H9 (cell line): ENCODE results near the gene FAM170B. TPM values are rescaled to one million over a fixed set of nuclear protein-coding genes. Genes with fewer than 3 reads are reported as not detected.

Experiments used
- DNase-seq: peaks from one replicate; pipeline ENCODE4 v3.0.0-alpha.2; 2017
- H2AFZ ChIP-seq: one replicate; pipeline ENCODE4 v1.6.1; 2013; ENCODE audit warnings: mild to moderate bottlenecking, low read length, control low read depth, moderate library complexity
- H2AK5ac ChIP-seq: 2 replicates; pipeline ENCODE4 v1.6.1; 2013; ENCODE audit warnings: low read length, control low read depth, mixed read lengths; ENCODE audit not compliant: insufficient read length
- H2BK120ac ChIP-seq: one replicate; pipeline ENCODE4 v1.6.1; 2013; ENCODE audit warnings: low read depth, mild to moderate bottlenecking, low read length, control low read depth, inconsistent platforms; ENCODE audit not compliant: poor library complexity, severe bottlenecking
- H2BK12ac ChIP-seq: 2 replicates; pipeline ENCODE4 v1.6.1; 2013; ENCODE audit warnings: low read length, control low read depth, mixed read lengths, low read depth; ENCODE audit not compliant: insufficient read length
- H2BK15ac ChIP-seq: 2 replicates; pipeline ENCODE4 v1.6.1; 2013; ENCODE audit warnings: low read depth, low read length, control low read depth
- H2BK20ac ChIP-seq: one replicate; pipeline ENCODE4 v1.6.1; 2013; ENCODE audit warnings: low read depth, mild to moderate bottlenecking, low read length, control low read depth, inconsistent platforms; ENCODE audit not compliant: poor library complexity, severe bottlenecking
- H2BK5ac ChIP-seq: 2 replicates; pipeline ENCODE4 v1.6.1; 2013; ENCODE audit warnings: low read length, control low read depth, mixed read lengths; ENCODE audit not compliant: insufficient read length
- H3K14ac ChIP-seq: 2 replicates; pipeline ENCODE4 v1.6.1; 2013; ENCODE audit warnings: low read length, control low read depth; ENCODE audit not compliant: insufficient read depth
- H3K18ac ChIP-seq: 2 replicates; pipeline ENCODE4 v1.6.1; 2013; ENCODE audit warnings: low read depth, mild to moderate bottlenecking, mixed read lengths, low read length, control low read depth; ENCODE audit not compliant: insufficient read length
- H3K23ac ChIP-seq: 2 replicates; pipeline ENCODE4 v1.6.1; 2013; ENCODE audit warnings: low read length, control low read depth, mixed read lengths, low read depth; ENCODE audit not compliant: insufficient read length
- H3K23me2 ChIP-seq: 2 replicates; pipeline ENCODE4 v1.6.1; 2013; ENCODE audit warnings: low read depth, mild to moderate bottlenecking, mixed read lengths, low read length, control low read depth; ENCODE audit not compliant: insufficient read length, poor library complexity, severe bottlenecking
- H3K27ac ChIP-seq: 2 replicates; pipeline ENCODE4 v1.5.1; 2013; ENCODE audit warnings: low read length, control low read depth, mixed read lengths, low read depth; ENCODE audit not compliant: insufficient read length
- H3K27me3 ChIP-seq: 2 replicates; pipeline ENCODE4 v1.6.1; 2013; ENCODE audit warnings: low read length, control low read depth, inconsistent platforms; ENCODE audit not compliant: insufficient read depth
- H3K4ac ChIP-seq: 2 replicates; pipeline ENCODE4 v1.6.1; 2013; ENCODE audit warnings: low read depth, mild to moderate bottlenecking, control low read depth, inconsistent platforms, low read length, moderate library complexity
- H3K4me1 ChIP-seq: 2 replicates; pipeline ENCODE4 v1.6.1; 2013; ENCODE audit warnings: low read length, control low read depth, inconsistent platforms; ENCODE audit not compliant: insufficient read depth
- H3K4me2 ChIP-seq: 2 replicates; pipeline ENCODE4 v1.6.1; 2013; ENCODE audit warnings: low read length, control low read depth, mixed read lengths; ENCODE audit not compliant: insufficient read length, insufficient read depth
- H3K56ac ChIP-seq: 2 replicates; pipeline ENCODE4 v1.6.1; 2013; ENCODE audit warnings: low read depth, mild to moderate bottlenecking, mixed read lengths, low read length, control low read depth; ENCODE audit not compliant: insufficient read length
- H3K79me1 ChIP-seq: 2 replicates; pipeline ENCODE4 v1.6.1; 2013; ENCODE audit warnings: low read depth, mild to moderate bottlenecking, moderate library complexity, low read length, control low read depth, inconsistent platforms; ENCODE audit not compliant: insufficient read depth, poor library complexity, severe bottlenecking
- H3K79me2 ChIP-seq: 2 replicates; pipeline ENCODE4 v1.6.1; 2013; ENCODE audit warnings: low read length, control low read depth, inconsistent platforms; ENCODE audit not compliant: insufficient read depth
- H3K9ac ChIP-seq: 2 replicates; pipeline ENCODE4 v1.6.1; 2013; ENCODE audit warnings: low read length, control low read depth, mixed read lengths; ENCODE audit not compliant: insufficient read length; ENCODE audit errors: extremely low read depth
- H3K9me3 ChIP-seq: one replicate; pipeline ENCODE4 v1.6.1; 2013; ENCODE audit warnings: low read depth, low read length, inconsistent platforms; ENCODE audit not compliant: control insufficient read depth
- H3T11ph ChIP-seq: one replicate; pipeline ENCODE4 v1.6.1; 2013; ENCODE audit warnings: mild to moderate bottlenecking, low read length, control low read depth, inconsistent platforms
- H4K20me1 ChIP-seq: one replicate; pipeline ENCODE4 v1.6.1; 2013; ENCODE audit not compliant: control insufficient read depth, insufficient read length, insufficient read depth
- H4K5ac ChIP-seq: 2 replicates; pipeline ENCODE4 v1.6.1; 2013; ENCODE audit warnings: low read depth, mild to moderate bottlenecking, mixed read lengths, low read length, control low read depth; ENCODE audit not compliant: insufficient read length
- H4K8ac ChIP-seq: replicated peaks from 2 replicates; pipeline ENCODE4 v1.6.1; 2013; ENCODE audit warnings: low read length, control low read depth, mixed read lengths, low read depth; ENCODE audit not compliant: insufficient read length
- H4K91ac ChIP-seq: 2 replicates; pipeline ENCODE4 v1.6.1; 2013; ENCODE audit warnings: low read depth, mild to moderate bottlenecking, moderate library complexity, mixed read lengths, low read length, control low read depth; ENCODE audit not compliant: insufficient read length
- H3K27ac Mint-ChIP-seq, 3 experiments: 2 replicates in 2 of 3; 3 replicates in 1 of 3; pipeline ENCODE4 v1.8.0; 2020 to 2021; ENCODE audit warnings: mixed read lengths in 3 of 3, mild to moderate bottlenecking in 1 of 3, moderate library complexity in 1 of 3
- H3K27me3 Mint-ChIP-seq: 2 replicates; pipeline ENCODE4 v1.8.0; 2021; ENCODE audit warnings: low read depth, mild to moderate bottlenecking, moderate library complexity, mixed read lengths
- H3K36me3 Mint-ChIP-seq, 3 experiments: 2 replicates in 2 of 3; 3 replicates in 1 of 3; pipeline ENCODE4 v1.8.0; 2020 to 2021; ENCODE audit warnings: low read depth in 3 of 3, mixed read lengths in 3 of 3; ENCODE audit not compliant: insufficient read depth in 1 of 3
- H3K4me1 Mint-ChIP-seq, 2 experiments: 2 replicates each; pipeline ENCODE4 v1.8.0; 2020; ENCODE audit warnings: mixed read lengths in 2 of 2
- H3K4me3 Mint-ChIP-seq, 2 experiments: 2 replicates in 1 of 2; 3 replicates in 1 of 2; pipeline ENCODE4 v1.8.0; 2020 to 2021; ENCODE audit warnings: mild to moderate bottlenecking in 2 of 2, mixed read lengths in 2 of 2, moderate library complexity in 1 of 2
- H3K9me3 Mint-ChIP-seq, 2 experiments: 2 replicates in 1 of 2; 3 replicates in 1 of 2; pipeline ENCODE4 v1.8.0; 2020; ENCODE audit warnings: mild to moderate bottlenecking in 2 of 2, mixed read lengths in 2 of 2, moderate library complexity in 1 of 2
- CTCF ChIP-seq: fragments of 200-600 bp; sonication (generic); conservative IDR thresholded peaks from 3 replicates; pipeline ENCODE4 v1.8.0; 2021; ENCODE audit warnings: antibody characterized with exemption, mild to moderate bottlenecking
- WGBS: extraction: QIAGEN DNeasy Blood & Tissue Kit; methylation state at CpG from one replicate; pipeline ENCODE4 v1.1.7; 2013; ENCODE audit warnings: missing lambda C conversion rate, low lambda C conversion rate, mixed read lengths; ENCODE audit not compliant: insufficient read length; ENCODE audit errors: extremely low coverage; 5-methylcytosine and 5-hydroxymethylcytosine counted together
- total RNA-seq: library from RNA; stranded (reverse); gene quantifications from 2 replicates; pipeline ENCODE4 v1.2.1, GENCODE V29; 2021

The FAM170B gene
- total RNA-seq, 1 experiment from 2014 or later: not detected

GRCh38 chr10:49082766-49083165, 51.1 kb downstream of the FAM170B start:
- no peaks in the 10 kb centered on the region; the same call in 1 of the 2 replicates for H3K27me3 ChIP-seq
- H2BK15ac ChIP-seq: no peak overlapping the region
- no peaks in the 10 kb centered on the region for H3K79me1 ChIP-seq
- no peak overlapping the region for H2BK20ac ChIP-seq
- no peaks in the 10 kb centered on the region for H3K9me3 ChIP-seq
- H3K23ac ChIP-seq: no peak overlapping the region
- WGBS: no CpG with 5 or more reads among the region's 2 CpGs
- H3K23me2 ChIP-seq: no peaks in the 10 kb centered on the region
- no peaks in the 10 kb centered on the region for H4K20me1 ChIP-seq
- H3T11ph ChIP-seq: no peak overlapping the region
- H3K27ac ChIP-seq: no peak overlapping the region
- no peak overlapping the region for H3K18ac ChIP-seq
- no peak overlapping the region for H2BK120ac ChIP-seq
- H2BK12ac ChIP-seq: no peak overlapping the region
- H3K27me3 Mint-ChIP-seq: peaks cover 19% of the 10 kb centered on the region
- H3K4me2 ChIP-seq: no peak overlapping the region
- no peak overlapping the region for H2BK5ac ChIP-seq
- 0 out of 2 replicates have a peak overlapping the region, but pooled peaks have one; percentile 3 for H3K14ac ChIP-seq
- H3K36me3 Mint-ChIP-seq: peaks cover 4 to 15% (median 4%) of the 10 kb centered on the region in 3 experiments; a peak in 6 of 7 replicates
- peaks cover 3% of the 10 kb centered on the region; the same call in 1 of the 2 replicates for H3K4me1 ChIP-seq
- no peak for DNase-seq
- no peak overlapping the region for H2AK5ac ChIP-seq
- H3K56ac ChIP-seq: no peak overlapping the region
- no peak overlapping the region for H3K4ac ChIP-seq
- H3K9ac ChIP-seq: no peak overlapping the region
- H3K4me1 Mint-ChIP-seq: peaks cover 23 to 27% of the 10 kb centered on the region in 2 experiments
- no peak overlapping the region for H2AFZ ChIP-seq
- H4K8ac ChIP-seq: no peak overlapping the region
- H4K91ac ChIP-seq: no peak overlapping the region
- no peak overlapping the region for H4K5ac ChIP-seq
- no peak for TF ChIP-seq CTCF
- no peak overlapping the region; a peak in 1 of 7 replicates for H3K27ac Mint-ChIP-seq
- H3K4me3 Mint-ChIP-seq: peak overlapping the region in 1 of 2 experiments; percentile 8; a peak in 1 of 5 replicates
- no peaks in the 10 kb centered on the region for H3K79me2 ChIP-seq
- peaks cover 15 to 19% of the 10 kb centered on the region in 2 experiments for H3K9me3 Mint-ChIP-seq
